ENCODE results near the gene PDE1C.

DNA sequence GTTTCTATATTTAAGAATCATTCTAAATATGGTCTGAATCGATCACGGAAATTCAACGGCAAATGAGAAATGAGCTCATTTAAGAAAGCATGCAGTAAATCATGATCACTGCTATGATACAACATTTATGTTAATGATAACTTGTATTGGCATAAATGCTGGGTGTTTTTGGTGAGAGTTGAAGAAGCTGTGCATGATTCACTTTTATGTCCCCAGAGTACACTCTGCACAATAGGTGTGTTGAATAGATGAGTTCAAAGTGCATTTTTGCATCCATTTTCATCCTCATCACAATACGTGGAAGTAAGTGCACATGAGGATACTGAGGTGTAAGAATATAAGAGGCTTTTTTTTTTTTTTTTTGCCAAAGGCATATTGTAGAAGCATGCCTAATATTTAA lies 213.9 kb downstream of the PDE1C start:
- TF ChIP-seq CTCF (conservative IDR thresholded peaks at IDR 0.05 in 1 of 2, IDR thresholded peaks at IDR 0.05 in 1 of 2; ENCODE audit: low read depth in 1 of 2, low read length in 2 of 2) (no peak), EZH2 (IDR thresholded peaks at IDR 0.05; ENCODE audit: low read length, missing control alignments) (no peak)
